Testis (tissue), 2 donors: ENCODE data around the gene NEK4.

Experiments used
- CTCF ChIP-seq, 3 experiments: fragments of 450-650 bp in 2 of 3; fragments of 200-600 bp in 1 of 3; sonication (generic) in 1 of 3; IDR thresholded peaks; one replicate each; pipeline ENCODE4 v1.5.1; 2016 to 2019; ENCODE audit warnings: antibody characterized with exemption in 3 of 3, mild to moderate bottlenecking in 2 of 3, moderate library complexity in 1 of 3
- POLR2A ChIP-seq: fragments of 450-650 bp; IDR thresholded peaks from one replicate; pipeline ENCODE4 v1.6.1; 2017; ENCODE audit warnings: antibody characterized with exemption, mild to moderate bottlenecking, moderate library complexity

- TF ChIP-seq CTCF (IDR thresholded peaks at IDR 0.05) (no peak), POLR2A (no peak)
Measured at GRCh38 chr3:52798376-52798977, 27.7 kb upstream of the NEK4 start.
